OCI-LY7 (cell line): ENCODE results near the gene METAP1D.
A peak's percentile ranks its signal among the peaks of the same experiment; 100 is the strongest.

Experiments
- CTCF ChIP-seq: fragments of 200-600 bp; sonication (generic); conservative IDR thresholded peaks from 2 replicates; pipeline ENCODE4 v1.5.1; 2014; ENCODE audit warnings: mild to moderate bottlenecking, antibody characterized with exemption, low read length, moderate library complexity, mixed read lengths
- EZH2phosphoT487 ChIP-seq: fragments of 200-600 bp; sonication (generic); IDR thresholded peaks from 2 replicates; pipeline ENCODE4 v1.6.1; 2018; ENCODE audit warnings: low read depth, borderline replicate concordance, mild to moderate bottlenecking, mixed run types, antibody characterized with exemption, low read length, moderate library complexity, mixed read lengths

- TF ChIP-seq CTCF (no peak), EZH2phosphoT487 (0 out of 2 replicates have a peak, but pooled peaks have one; percentile 53)
These were observed 101.4 kb downstream of the METAP1D start for GRCh38 chr2:172100935-172101820.
